Activated CD8-positive, alpha-beta T cell treated with anti-CD3 and anti-CD28 coated beads for 36 hours (primary cell): ENCODE measurements around the gene NRAP. TPM values are rescaled to one million over a fixed set of nuclear protein-coding genes. Genes with fewer than 3 reads are reported as not detected.

Experiments used
- ATAC-seq: fragments of 200-7000 bp; cut with Tn5 transposase; one replicate; pipeline ENCODE4 v1.10.0; 2021; ENCODE audit warnings: mild to moderate bottlenecking, moderate library complexity
- CTCF ChIA-PET: fragments of 350-600 bp; sonication (Branson Sonifier 250); formaldehyde crosslinking; loops from one replicate; lab custom pipeline; 2021; ENCODE audit warnings: antibody characterized with exemption; lab: Charles Lee
- POLR2A ChIA-PET: fragments of 350-600 bp; sonication (Branson Sonifier 250); formaldehyde crosslinking; loops from one replicate; lab custom pipeline; 2021; ENCODE audit warnings: antibody characterized with exemption; lab: Charles Lee
- DNase-seq: peaks from one replicate; pipeline ENCODE4 v3.0.0-alpha.2; 2020
- H3K27ac Mint-ChIP-seq: one replicate; pipeline ENCODE4 v1.8.0; 2021; ENCODE audit warnings: mild to moderate bottlenecking, mixed read lengths
- H3K27me3 Mint-ChIP-seq: one replicate; pipeline ENCODE4 v1.8.0; 2021; ENCODE audit warnings: mixed read lengths
- H3K36me3 Mint-ChIP-seq: one replicate; pipeline ENCODE4 v1.8.0; 2021; ENCODE audit warnings: low read depth, mixed read lengths
- H3K4me1 Mint-ChIP-seq: one replicate; pipeline ENCODE4 v1.8.0; 2021; ENCODE audit warnings: low read depth, mixed read lengths
- H3K4me3 Mint-ChIP-seq: one replicate; pipeline ENCODE4 v1.8.0; 2021; ENCODE audit warnings: mild to moderate bottlenecking, moderate library complexity, mixed read lengths
- H3K9me3 Mint-ChIP-seq: one replicate; pipeline ENCODE4 v1.8.0; 2021; ENCODE audit warnings: mixed read lengths
- intact Hi-C: fragments of 100-400 bp; cut with micrococcal nuclease; formaldehyde crosslinking; loops from one replicate; pipeline ENCODE4 v1.10.0; 2022
- total RNA-seq, 2 experiments: library from RNA; stranded (reverse); gene quantifications; one replicate each; pipeline ENCODE4 v1.2.3, GENCODE V29; 2021
- TF ChIP-seq, protein P1 (sequence below): fragments of 200-600 bp; IDR thresholded peaks from one replicate; pipeline ENCODE4 v1.8.0; 2022; ENCODE audit warnings: antibody characterized with exemption, mild to moderate bottlenecking

Gene NRAP
- total RNA-seq, 2 experiments from 2014 or later: not detected

GRCh38 chr10:113603057-113603777 is 60.6 kb downstream of the NRAP start:
- Mint-ChIP-seq H3K4me3 (no peak overlapping the region), H3K27ac (no peak overlapping the region), H3K27me3 (peaks cover 10% of the 10 kb centered on the region), H3K36me3 (no peaks in the 10 kb centered on the region), H3K4me1 (no peaks in the 10 kb centered on the region), H3K9me3 (no peaks in the 10 kb centered on the region)
- POLR2A ChIA-PET: no interaction called here
- intact Hi-C loops: no loop called here
- CTCF ChIA-PET: no interaction called here
- TF ChIP-seq, protein P1, sequence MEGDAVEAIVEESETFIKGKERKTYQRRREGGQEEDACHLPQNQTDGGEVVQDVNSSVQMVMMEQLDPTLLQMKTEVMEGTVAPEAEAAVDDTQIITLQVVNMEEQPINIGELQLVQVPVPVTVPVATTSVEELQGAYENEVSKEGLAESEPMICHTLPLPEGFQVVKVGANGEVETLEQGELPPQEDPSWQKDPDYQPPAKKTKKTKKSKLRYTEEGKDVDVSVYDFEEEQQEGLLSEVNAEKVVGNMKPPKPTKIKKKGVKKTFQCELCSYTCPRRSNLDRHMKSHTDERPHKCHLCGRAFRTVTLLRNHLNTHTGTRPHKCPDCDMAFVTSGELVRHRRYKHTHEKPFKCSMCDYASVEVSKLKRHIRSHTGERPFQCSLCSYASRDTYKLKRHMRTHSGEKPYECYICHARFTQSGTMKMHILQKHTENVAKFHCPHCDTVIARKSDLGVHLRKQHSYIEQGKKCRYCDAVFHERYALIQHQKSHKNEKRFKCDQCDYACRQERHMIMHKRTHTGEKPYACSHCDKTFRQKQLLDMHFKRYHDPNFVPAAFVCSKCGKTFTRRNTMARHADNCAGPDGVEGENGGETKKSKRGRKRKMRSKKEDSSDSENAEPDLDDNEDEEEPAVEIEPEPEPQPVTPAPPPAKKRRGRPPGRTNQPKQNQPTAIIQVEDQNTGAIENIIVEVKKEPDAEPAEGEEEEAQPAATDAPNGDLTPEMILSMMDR: no peak
- ATAC-seq (no peak), DNase-seq (no peak)

DNA sequence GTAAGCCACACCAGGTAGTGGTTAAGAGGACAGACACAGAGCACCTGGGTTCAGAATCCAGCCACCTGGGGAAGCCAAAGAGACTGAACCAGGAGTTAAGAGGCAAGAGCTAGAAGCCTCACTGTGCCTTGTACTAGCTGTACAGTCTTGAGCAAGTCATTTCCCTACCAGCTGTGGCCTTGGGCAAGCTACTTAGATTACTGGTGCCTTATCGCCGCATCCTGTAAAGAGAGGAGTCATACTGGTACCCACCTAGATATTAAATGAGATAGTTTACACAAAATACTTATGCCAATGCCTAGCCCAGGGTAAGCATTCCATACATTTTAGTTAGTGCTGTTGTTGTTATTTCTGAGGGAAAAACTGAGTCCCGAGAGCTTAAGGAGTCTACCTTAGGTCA is 63.3 kb downstream of the NRAP start:
- ATAC-seq: no peak
- intact Hi-C loops: no loop called here
- H3K36me3 Mint-ChIP-seq: no peaks in the 10 kb centered on the region
- H3K9me3 Mint-ChIP-seq: no peaks in the 10 kb centered on the region
- H3K27me3 Mint-ChIP-seq: peaks cover 13% of the 10 kb centered on the region
- TF ChIP-seq, protein P1: no peak
- no peaks in the 10 kb centered on the region for H3K4me1 Mint-ChIP-seq
- no peak for DNase-seq
- H3K27ac Mint-ChIP-seq: no peak overlapping the region
- ChIA-PET POLR2A (no interaction called here), CTCF (interaction anchor here (1.2 kb wide), 1 partner anchor 37 kb away, joined by 3 read pairs; no protein-coding TSS in a partner anchor)
- no peak overlapping the region for H3K4me3 Mint-ChIP-seq

DNA sequence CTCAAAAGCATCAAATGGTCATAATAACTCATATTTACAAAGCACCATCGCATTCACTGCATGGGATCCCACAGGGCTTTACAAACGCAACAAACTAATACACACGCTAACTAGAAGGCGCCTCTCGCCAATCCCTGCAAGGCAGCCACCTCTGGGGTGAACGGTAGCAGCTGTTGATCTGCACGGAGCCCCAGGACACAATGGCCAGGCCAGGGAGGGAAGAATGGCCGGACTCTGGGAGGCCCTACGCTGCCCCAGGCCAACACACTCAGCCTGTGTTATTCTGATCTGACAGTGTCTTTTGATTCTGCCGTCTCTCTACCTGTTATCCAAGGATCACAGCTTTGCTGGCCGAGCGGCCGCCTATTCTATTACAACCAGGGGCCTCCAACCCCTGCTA is 69.2 kb downstream of the NRAP start:
- H3K4me3 Mint-ChIP-seq: no peak overlapping the region
- H3K4me1 Mint-ChIP-seq: peaks cover 5% of the 10 kb centered on the region
- CTCF ChIA-PET: no interaction called here
- POLR2A ChIA-PET: no interaction called here
- DNase-seq (no peak), ATAC-seq (no peak)
- H3K36me3 Mint-ChIP-seq: no peaks in the 10 kb centered on the region
- H3K9me3 Mint-ChIP-seq: no peaks in the 10 kb centered on the region
- peaks cover 15% of the 10 kb centered on the region for H3K27me3 Mint-ChIP-seq
- intact Hi-C loops: no loop called here
- H3K27ac Mint-ChIP-seq: no peak overlapping the region
- TF ChIP-seq, protein P1: no peak

GRCh38 chr10:113592380-113592779 is 71.5 kb downstream of the NRAP start:
- ChIA-PET POLR2A (no interaction called here), CTCF (no interaction called here)
- intact Hi-C loops: no loop called here
- Mint-ChIP-seq H3K4me1 (peaks cover 5% of the 10 kb centered on the region), H3K27me3 (peaks cover 9% of the 10 kb centered on the region), H3K4me3 (no peak overlapping the region), H3K36me3 (no peaks in the 10 kb centered on the region), H3K9me3 (no peaks in the 10 kb centered on the region), H3K27ac (no peak overlapping the region)
- DNase-seq: no peak
- TF ChIP-seq, protein P1: no peak
- ATAC-seq: no peak

DNA sequence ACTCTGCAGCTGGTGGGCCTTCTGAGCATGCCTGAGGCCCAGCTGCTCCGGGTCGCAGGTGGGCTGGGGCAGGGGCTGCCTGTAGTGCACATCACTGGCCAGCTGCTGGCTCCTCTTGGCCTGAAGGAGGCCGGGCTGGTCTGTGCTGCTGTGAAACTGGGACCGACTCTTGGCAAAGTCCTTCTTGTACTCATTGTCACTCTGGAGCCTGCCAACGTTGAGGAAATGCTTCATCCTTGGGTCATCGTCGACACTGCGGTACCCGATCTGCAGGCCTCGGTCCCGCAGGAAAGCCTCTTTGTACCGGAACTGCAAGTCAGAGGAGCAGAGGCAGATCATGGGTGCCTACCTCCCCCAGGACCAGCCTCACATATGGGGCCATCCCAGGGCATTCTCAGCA is 73.3 kb downstream of the NRAP start:
- TF ChIP-seq, protein P1: no peak
- intact Hi-C loops: no loop called here
- DNase-seq (no peak), ATAC-seq (no peak)
- no peaks in the 10 kb centered on the region for H3K36me3 Mint-ChIP-seq
- H3K27ac Mint-ChIP-seq: no peak overlapping the region
- no peaks in the 10 kb centered on the region for H3K9me3 Mint-ChIP-seq
- H3K4me1 Mint-ChIP-seq: peaks cover 5% of the 10 kb centered on the region
- POLR2A ChIA-PET: no interaction called here
- H3K4me3 Mint-ChIP-seq: no peak overlapping the region
- H3K27me3 Mint-ChIP-seq: peaks cover 6% of the 10 kb centered on the region
- CTCF ChIA-PET: no interaction called here
